Daoy (cell line): Measurements from ENCODE around the gene CNOT4. TPM values are rescaled to one million over a fixed set of nuclear protein-coding genes. Genes with fewer than 3 reads are reported as not detected.
"Not testable (repeated sequence)": the region's sequence is repeated elsewhere in the genome, so short reads cannot be mapped to it uniquely, and the experiment has no call there.

ENCODE experiments used
- DNase-seq: peaks from one replicate; pipeline ENCODE4 v3.0.0-alpha.2; 2015; ENCODE audit warnings: low read depth
- total RNA-seq: library from RNA; depleted of rRNA; stranded (reverse); fragments of >200 nt; shearing (Covaris generic); gene quantifications from 2 replicates; pipeline ENCODE4 v1.2.3, GENCODE V29; 2014

Gene CNOT4
- total RNA-seq, 1 experiment from 2014 or later: 5.0 TPM

DNA sequence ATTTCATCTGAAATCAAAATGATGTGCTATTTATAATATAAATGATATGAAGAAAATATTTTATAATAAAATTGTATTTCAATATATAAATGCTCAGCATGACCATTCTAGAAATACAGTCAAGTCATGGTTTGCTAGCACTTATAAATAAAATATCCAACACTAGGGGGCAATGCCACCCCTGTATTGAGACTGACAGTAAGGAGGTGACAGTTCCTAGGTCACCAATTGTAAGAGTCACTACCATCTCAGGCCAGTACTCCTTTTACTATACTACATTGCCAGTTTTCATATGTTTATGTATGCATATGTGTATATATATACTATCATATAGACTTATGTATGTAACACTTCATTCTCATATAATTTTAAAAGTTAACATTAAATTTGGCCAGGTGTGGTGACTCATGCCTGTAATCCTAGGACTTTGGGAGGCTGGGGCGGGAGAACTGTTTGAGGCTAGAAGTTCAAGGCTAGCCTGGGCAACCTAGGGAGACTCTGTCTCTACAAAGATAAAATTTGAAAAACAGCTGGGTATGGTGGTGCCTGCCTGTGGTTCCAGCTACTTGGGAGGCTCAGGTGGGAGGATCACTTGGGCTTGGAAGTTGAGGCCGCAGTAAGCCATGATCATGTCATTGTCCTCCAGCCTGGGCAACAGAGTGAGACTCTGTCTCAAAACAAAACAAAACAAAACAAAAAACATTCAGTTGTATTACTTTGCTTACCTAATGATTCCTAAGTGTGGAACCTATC is 2.4 kb upstream of the CNOT4 start:
- DNase-seq: peak; percentile 44

DNA sequence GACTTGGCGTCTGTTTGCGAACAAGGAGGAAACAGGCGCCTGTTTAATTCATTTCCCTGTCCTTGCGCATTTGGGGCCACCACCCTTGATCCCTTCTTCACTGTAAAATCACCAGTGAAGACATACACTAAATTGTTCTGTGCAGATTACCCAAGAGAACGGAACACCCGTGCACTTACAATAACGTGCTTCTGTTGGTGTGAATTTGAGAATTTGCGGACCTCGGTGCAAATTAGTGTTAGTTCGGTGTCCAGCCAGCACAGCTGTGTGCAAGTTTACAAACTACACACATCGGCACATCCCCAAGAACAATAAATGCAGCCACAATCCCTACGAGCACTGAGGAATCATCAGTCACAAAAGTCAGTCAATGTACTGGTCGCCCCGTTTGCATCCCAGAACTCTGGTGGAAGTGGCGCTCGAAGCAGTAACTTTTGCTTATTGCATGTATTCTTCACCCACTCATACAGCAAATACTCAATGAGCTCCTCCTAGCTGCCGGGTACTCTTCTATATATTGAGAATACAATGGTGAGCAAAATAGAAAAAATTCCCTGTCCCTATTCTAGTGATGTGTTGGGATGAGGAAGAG is 786 bp upstream of the CNOT4 start:
- DNase-seq: peak; percentile 8

DNA sequence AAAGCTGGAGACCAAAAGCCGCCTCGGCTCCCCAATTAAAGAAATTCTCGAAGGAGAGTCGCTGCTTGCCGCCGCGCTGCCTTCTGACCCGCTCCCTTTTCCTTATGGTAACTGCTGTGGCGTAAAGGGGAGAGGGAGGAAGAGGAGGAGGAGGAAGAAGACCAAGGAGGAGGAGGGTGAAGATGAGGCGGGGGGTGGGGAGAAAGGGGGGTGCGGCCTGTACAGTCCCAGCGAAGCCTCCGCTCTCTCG is 388 bp downstream of the CNOT4 start:
- DNase-seq: no peak

DNA sequence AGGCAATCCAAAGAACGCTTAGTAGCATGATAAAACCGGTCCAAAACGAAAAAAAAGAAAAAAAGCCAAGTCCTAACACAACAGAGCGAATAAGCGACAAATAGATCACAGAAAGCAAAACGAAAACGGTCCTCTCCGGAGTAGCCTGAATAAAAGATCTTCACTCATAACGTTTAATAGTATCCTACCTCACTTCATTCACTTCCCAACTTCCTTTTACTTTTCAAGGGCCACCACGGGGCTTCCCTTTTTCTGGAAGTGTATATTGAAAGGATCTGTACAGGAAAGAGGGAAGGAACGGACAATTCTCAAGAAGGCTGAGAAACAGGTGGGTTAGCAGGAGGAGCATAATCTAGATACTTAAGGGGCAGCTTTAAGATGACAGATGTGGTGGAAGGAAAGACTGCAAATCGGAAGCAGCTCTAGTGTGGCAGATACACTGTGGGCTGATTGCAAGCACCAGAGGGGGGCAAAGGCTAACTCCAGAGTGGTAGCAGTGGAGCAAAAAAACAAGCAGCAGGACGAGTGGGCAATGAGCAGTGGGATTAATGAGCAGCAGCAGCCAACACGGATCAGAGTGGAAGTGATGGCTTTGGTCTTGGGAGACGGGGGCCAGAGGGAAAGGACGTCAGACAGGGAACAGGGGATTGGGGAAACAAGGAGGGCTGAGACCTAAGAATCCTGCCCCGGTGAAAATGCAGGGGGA is 866 bp downstream of the CNOT4 start:
- DNase-seq: peak; percentile 33

DNA sequence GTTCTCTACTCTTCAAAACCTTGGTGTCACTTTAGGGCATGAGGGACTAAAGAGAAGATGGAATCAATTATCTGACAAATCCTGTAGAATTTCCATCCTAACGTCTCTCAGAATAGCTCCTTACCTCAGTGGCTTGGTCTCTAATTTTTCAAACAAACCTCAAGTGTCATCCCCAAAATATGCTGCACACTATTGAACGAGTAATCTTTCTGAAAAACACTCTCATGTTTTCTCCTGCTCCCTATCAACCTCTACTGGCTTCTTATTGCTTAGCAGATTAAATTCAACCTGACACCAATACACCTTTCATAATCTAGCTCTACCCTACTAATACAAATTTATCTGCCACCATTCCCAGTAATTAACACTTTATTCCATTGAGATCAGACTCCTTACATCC is 8.5 kb downstream of the CNOT4 start:
- DNase-seq: no peak

DNA sequence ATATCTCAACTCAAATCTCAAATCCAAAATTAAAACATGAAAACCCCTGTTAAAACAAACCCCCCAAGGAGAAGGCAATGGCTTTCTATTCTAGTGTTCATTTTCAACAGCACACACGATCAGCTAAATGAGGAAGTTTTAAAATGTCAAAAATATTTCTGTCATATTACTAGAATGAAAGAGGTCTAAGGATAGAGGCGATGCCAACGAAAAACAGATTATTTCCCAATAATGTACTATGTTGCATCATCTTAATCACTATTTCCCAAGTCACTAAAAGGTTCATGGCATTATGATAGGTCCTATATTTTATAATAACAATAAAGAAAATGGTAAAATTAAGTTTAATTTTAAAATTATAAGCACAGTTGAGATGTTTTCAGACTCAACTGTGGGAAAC is 10.1 kb downstream of the CNOT4 start:
- DNase-seq: no peak

DNA sequence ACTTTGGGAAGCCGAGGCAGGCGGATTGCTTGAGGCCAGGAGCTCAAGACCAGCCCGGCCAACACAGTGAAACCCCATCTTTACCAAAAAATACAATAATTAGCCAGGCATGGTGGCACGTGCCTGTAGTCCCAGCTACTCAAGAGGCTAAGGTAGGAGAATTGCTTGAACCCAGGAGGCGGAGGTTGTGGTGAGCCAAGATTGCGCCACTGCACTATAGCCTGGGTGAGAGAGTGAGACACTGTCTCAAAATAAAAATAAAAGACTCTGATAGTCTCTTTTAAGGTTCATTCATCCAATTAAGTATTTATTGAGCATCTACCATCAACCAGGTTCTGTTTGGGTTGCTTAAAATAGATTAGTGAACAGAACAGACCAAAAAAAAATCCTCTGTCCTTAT is 12.7 kb downstream of the CNOT4 start:
- DNase-seq: not testable (repeated sequence)

DNA sequence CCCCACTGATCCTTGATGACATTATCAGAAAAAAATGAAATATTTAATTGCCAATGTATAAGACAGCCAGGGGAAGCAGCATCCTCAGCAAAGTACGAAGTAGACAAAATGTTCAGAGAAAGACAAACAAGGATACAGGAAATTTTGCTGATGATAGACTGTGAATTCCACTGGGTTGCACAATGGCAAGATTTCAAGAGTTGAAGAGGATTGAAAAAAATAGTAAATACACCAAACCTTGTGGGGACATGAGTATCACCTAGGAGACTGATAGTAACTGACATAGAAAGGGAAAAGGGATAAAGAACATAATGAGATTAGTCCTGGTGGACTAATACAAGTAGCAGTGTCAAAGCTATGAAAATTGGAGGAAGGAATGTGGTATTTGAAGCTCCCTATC is 16.5 kb downstream of the CNOT4 start:
- no peak for DNase-seq

DNA sequence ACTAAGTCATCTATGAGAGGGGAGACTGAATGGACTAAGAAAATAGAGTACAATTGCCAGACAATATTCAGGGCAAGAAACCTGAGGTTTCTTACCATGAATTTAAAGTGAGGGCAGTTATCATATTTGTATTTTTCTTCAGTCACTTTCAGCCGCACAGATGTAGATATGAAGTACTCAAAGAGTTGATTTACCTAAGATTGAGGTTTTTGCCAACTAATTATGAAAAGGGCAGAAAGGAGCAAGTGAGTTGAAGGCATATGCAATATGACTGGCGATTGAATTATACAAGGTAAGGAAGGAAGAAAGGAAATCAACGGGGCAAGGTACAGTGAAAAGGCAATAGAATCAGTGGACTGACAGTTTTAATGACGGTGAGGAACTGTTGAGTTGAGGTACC is 17.8 kb downstream of the CNOT4 start:
- no peak for DNase-seq

DNA sequence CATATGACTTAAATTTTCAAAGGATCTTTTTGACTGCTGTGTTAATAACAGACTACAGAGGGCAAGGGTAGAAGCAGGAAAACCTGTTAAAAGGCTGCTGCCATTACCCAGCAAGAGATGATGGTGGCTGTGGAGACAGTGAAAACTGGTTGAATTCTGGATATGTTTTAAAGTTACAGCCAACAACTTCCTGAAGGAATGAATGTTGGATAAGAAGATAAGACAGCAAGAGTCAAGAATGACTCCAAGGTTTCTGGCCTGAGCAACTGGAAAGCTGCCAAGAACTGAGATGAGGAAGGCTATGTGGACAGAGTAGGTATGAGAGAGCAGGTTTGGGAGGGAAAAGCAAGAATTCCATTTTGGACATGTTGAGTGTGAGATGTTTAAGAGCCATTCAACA is 19.1 kb downstream of the CNOT4 start:
- peak; percentile 17 for DNase-seq

DNA sequence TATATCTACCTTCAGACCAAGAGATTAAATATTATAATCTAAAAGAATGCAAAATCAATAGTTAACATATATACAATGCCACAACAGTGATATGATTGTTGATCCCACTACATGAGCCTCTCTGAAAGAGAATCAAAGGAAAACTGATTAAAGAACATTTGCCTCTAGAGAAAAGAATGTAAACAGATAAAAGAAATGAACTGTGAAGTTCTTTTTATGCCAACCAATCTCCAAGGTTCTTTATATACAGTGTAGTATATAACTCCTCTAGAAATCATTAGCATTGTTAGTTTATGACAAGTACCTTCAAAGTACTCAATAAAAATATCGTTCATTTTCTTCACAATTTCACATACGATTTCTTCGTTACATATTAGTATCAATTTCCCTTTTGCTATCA is 20.1 kb downstream of the CNOT4 start:
- DNase-seq: no peak

DNA sequence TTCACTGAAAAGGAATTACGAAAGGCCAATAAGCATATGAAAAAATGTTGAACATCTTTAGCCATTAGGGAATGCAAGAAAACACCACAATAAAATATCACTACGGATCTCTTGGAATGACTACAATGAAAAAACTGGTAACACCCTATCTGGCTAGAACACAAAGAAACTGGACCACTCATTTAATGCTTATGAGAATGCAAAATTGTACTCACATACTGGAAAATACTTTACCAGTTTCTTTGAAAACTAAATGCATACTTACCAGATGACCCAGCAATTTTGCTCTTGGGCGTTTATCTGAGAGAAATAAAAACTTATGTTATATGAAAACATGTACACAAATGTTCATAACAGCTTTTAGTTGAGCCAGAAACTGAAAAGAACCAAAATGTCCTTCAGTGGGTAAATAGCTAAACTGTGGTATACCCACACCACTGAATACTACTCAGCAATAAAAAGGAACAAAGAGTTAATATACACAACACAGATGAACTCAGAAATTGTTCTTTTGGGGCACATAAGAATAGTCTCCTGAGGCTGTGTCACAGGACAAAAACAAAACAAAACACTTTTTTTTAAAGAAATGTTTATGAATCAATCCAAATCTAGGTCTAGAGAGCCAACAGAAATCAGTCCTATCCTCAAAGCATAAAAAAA is 23.5 kb downstream of the CNOT4 start:
- no peak for DNase-seq

DNA sequence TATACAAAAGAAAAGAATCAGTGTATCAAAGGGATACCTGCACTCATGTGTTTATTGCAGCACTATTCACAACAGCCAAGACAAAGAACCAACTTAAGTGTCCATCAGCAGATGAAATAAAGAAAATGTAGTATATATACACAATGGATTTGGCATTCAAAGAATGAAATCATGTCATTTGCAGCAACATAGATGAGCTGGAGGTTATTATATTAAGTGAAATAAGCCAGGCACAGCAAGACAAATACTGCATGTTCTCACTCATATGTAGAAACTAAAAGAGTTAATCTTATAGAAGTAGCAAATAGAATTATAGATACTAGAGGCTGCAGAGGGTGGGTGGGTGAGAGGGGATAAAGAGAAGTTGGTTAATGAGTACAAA is 28.3 kb downstream of the CNOT4 start:
- no peak for DNase-seq

DNA sequence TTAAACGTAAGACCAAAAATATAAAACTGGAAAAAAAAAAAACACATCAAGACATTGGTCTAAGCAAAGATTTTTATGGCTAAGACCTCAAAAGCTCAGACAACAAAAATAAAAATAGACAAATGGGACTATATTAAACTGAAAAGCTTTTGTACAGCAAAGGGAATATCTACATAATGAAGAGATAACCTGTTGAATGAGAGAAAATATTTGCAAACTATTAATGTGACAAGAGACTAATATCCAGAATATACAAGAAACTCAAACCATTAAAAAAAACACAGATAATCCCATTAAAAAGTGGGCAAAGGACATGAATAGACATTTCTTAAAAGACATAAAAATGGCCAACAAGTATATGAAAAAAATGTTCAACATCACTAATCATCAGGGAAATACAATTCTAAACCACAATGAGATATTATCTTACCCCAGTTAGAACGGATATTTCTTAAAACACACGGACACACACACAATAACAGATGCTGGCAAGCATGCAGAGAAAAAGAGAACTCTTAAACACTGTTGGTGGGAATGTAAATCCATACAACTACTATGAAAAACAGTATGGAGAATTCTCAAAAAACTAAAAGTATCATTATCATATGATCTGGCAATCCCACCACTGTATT is 28.8 kb downstream of the CNOT4 start:
- no peak for DNase-seq

DNA sequence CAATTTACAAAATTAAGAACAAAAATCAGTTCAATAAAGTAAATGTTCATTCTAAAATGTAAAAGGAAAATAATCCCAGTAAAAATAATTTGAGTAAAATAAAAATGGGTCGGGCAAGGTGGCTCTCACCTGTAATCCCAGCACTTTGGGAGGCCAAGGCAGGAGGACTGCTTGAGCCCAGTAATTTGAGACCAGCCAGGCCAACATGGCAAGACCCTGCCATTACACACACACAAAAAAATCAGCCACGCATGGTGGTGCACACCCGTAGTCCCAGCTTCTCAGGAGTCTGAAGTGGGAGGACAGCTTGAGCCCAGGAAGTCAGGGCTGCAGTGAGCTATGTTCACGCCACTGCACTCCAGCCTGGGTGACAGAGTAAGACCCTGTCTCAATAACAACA is 34.4 kb downstream of the CNOT4 start:
- DNase-seq: no peak

DNA sequence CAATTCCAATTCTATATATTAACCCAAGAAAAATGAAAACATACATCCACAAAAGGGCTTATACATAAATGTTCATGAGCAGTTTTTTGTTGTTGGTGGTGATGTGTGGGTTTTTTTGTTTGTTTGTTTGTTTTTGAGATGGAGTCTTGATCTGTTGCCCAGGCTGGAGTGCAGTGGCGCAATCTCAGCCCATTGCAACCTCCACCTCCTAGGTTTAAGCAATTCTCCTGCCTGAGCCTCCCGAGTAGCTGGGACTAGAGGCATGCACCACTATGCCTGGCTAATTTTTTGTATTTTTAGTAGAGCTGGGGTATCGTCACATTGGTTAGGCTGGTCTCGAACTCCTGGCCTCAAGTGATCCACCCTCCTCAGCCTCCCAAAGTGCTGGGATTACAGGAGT is 40.2 kb downstream of the CNOT4 start:
- not testable (repeated sequence) for DNase-seq

DNA sequence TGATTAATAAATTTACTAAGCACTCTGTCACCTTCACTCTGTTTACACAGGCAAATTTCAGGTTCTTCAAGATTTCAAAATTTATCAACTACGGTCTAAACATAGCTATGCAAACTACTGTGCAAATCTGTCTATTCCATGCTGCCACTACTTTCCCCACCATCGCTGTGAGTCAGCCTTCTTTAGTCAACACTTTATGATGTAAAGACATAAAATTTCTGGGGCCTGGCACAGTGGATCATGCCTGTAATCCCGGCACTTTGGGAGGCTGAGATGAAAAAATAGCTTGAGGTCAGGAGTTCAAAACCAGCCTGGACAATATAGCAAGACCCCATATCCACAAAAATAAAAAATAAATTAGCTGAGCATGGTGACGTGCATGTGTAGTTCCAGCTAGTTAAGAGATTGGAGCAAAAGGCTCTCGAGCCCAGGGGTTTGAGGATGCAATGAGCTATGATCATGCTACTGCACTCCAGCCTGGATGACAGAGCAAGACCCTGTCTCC is 42.6 kb downstream of the CNOT4 start:
- DNase-seq: no peak

DNA sequence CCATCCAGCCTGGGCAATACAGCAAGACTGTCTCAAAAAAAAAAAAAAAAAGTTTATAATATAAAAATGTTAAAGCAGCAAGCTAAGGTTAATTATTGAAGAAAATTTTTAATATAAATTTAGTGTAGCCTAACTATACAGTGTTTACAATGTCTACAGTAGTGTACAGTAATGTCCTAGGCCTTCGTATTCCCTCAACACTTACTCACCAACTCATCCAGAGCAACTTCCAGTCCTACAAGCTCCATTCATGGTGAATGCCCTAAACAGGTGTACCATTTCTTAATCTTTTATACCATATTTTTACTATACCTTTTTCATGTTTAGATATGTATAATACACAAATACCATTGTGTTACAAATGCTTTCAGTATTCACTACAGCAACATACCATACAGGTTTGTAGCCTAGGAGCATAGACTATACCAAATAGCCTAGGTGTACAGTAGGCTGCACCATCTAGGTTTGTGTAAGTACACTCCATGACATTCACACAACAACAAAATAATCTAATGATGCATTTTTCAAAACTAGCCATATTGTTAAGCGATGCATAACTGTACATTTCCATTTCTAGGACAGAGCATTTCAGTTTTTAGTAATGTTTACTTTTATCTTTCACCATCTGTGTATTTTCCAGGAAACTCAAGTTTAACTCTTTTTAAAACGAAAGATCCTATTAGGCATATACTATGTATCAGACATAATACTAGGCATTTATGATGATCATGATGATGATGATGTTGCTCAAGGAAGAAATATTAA is 43.3 kb downstream of the CNOT4 start:
- no peak for DNase-seq

DNA sequence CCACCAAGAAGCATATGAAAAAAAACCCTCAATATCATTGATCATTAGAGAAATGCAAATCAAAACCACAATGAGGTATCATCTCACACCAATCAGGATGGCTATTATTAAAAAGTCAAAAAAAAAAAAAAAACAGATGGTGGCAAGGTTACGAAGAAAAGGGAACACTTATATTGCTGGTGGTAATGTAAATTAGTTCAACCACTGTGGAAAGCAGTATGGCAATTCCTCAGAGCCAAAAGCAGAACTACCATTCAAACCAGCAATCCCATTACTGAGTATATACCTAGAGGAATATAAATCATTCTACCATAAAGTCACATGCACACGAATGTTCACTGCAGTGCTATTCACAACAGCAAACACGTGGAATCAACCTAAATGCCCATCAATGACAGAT is 46.0 kb downstream of the CNOT4 start:
- DNase-seq: no peak

DNA sequence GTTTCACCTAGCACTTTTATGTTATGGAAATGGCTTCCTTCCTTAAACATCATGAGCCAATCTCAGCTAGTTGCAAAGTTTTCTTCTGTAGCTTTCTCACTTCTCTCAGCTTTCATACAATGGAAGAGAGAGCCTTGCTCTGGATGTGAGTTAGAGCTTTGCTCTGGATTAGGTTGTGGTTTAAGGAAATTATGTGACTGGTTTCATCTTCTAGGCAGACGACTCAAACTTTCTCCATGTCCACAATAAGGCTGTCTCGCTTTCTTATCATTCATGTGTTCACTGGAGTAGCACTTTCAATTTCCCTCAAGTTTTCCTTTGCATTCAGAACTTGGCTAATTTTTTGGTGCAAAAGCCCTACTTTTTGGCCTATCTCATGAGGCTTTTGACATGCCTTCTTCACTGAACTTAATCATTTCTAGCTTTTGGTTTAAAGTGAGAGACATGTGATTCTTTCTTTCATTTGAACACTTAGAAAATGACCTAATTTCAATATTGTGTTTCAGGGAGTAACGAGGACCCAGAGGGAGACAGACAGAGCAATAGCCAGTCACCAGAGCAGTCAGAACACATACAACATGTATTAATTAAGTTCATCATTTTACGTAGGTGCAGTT is 49.8 kb downstream of the CNOT4 start:
- no peak for DNase-seq

DNA sequence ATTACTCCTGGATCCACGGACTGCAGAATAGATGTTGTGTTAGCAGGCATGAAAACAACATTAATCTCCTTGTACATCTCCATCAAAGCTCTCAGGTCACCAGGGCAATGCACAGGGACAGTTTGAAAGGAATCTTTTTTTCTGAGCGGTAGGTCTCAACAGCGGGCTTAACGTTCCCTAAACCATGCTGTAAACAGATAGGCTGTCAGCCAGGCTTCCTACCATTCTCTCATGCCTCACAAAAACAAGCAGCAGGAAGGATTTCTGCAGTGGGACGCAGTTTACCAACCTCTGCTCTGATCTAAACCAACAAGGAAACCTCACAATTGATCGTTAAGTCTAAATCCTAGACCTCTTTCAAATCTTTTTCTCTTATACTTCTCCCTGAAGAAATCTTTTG is 50.8 kb downstream of the CNOT4 start:
- DNase-seq: no peak
